ENCODE results near the gene TPST1.

Gene TPST1

DNA sequence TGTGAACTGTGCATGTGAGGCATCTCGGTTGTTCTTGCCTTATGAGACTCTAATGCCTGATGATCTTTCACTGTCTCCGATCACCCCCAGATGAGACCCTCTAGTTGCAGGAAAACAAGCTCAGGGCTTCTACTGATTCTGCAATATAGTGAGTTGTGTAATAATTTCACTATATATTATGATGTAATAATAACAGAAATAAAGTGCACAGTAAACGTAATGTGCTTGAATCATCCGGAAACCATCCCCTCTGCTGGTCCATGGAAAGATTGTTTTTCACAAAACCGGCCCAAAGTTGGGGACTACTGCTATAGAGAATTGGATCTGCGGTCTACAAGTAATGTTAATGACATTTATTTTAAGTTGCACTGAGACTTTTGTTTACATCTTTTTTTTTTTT is 126.7 kb downstream of the TPST1 start:
- no peak overlapping the region for H3K27ac ChIP-seq (ENCODE audit: low read length)

DNA sequence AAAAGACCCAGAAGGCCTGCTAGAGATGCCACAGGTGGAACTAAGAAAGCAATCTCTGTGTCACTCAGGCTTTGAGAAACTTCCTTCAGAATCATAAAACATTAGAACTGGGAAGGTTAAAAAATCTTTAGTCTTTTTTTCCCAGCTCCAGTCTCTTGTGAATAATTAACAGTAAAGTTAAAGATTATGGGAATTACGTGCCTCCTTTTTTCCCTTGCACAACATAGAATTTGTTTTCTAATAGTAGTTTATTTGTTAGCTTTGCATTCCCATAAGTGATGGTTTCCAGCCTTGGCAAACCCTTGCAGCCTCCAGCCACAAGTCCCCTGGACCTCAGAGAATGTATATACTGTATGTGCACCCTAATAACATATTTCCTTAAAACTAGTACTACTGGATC is 128.3 kb downstream of the TPST1 start:
- H3K79me2 ChIP-seq (ENCODE audit: insufficient read depth, low read length), result no peaks in the 10 kb centered on the region
- no peak overlapping the region for H2AFZ ChIP-seq (ENCODE audit: low read depth, low read length)
- H3K27ac ChIP-seq (ENCODE audit: low read length), result no peak overlapping the region
- H4K20me1 ChIP-seq (ENCODE audit: insufficient read depth, low read length), result no peaks in the 10 kb centered on the region
- H3K4me1 ChIP-seq (ENCODE audit: insufficient read depth, low read length), result no peaks in the 10 kb centered on the region
- H3K36me3 ChIP-seq (ENCODE audit: insufficient read depth, low read length), result no peaks in the 10 kb centered on the region
- no peak for DNase-seq
- no peak for ATAC-seq (ENCODE audit: insufficient read depth, low read depth)
- H3K9me3 ChIP-seq (ENCODE audit: insufficient read depth, low read length, severe bottlenecking), result peaks cover 8% of the 10 kb centered on the region
- H3K4me2 ChIP-seq (ENCODE audit: insufficient read depth, low read length), result no peak overlapping the region
- H3K9ac ChIP-seq (ENCODE audit: low read depth, low read length), result no peak overlapping the region
- H3K27me3 ChIP-seq (ENCODE audit: insufficient read depth, low read length, poor library complexity), result peaks cover 4% of the 10 kb centered on the region
- TF ChIP-seq, protein P1, sequence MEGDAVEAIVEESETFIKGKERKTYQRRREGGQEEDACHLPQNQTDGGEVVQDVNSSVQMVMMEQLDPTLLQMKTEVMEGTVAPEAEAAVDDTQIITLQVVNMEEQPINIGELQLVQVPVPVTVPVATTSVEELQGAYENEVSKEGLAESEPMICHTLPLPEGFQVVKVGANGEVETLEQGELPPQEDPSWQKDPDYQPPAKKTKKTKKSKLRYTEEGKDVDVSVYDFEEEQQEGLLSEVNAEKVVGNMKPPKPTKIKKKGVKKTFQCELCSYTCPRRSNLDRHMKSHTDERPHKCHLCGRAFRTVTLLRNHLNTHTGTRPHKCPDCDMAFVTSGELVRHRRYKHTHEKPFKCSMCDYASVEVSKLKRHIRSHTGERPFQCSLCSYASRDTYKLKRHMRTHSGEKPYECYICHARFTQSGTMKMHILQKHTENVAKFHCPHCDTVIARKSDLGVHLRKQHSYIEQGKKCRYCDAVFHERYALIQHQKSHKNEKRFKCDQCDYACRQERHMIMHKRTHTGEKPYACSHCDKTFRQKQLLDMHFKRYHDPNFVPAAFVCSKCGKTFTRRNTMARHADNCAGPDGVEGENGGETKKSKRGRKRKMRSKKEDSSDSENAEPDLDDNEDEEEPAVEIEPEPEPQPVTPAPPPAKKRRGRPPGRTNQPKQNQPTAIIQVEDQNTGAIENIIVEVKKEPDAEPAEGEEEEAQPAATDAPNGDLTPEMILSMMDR (IDR thresholded peaks at IDR 0.05; ENCODE audit: borderline replicate concordance, extremely low read depth, low read length, poor library complexity, severe bottlenecking), result no peak
- TF ChIP-seq EZH2 (IDR thresholded peaks at IDR 0.05; ENCODE audit: borderline replicate concordance, low read depth, low read length, severe bottlenecking), result no peak
- no peak overlapping the region for H3K4me3 ChIP-seq (ENCODE audit: low read depth in 1 of 2, low read length in 2 of 2)

More for the DNA sequence above, 126.7 kb downstream of the TPST1 start:
- TF ChIP-seq, protein P1 (IDR thresholded peaks at IDR 0.05; ENCODE audit: borderline replicate concordance, extremely low read depth, low read length, poor library complexity, severe bottlenecking), result no peak
- TF ChIP-seq EZH2 (IDR thresholded peaks at IDR 0.05; ENCODE audit: borderline replicate concordance, low read depth, low read length, severe bottlenecking), result no peak
- Histone ChIP-seq H2AFZ (ENCODE audit: low read depth, low read length) (no peak overlapping the region), H3K4me1 (ENCODE audit: insufficient read depth, low read length) (no peaks in the 10 kb centered on the region), H3K36me3 (ENCODE audit: insufficient read depth, low read length) (no peaks in the 10 kb centered on the region), H4K20me1 (ENCODE audit: insufficient read depth, low read length) (no peaks in the 10 kb centered on the region), H3K9me3 (ENCODE audit: insufficient read depth, low read length, severe bottlenecking) (peaks cover 6% of the 10 kb centered on the region), H3K9ac (ENCODE audit: low read depth, low read length) (no peak overlapping the region), H3K4me2 (ENCODE audit: insufficient read depth, low read length) (no peak overlapping the region), H3K79me2 (ENCODE audit: insufficient read depth, low read length) (no peaks in the 10 kb centered on the region), H3K4me3 (ENCODE audit: low read depth in 1 of 2, low read length in 2 of 2) (no peak overlapping the region), H3K27me3 (ENCODE audit: insufficient read depth, low read length, poor library complexity) (peaks cover 4% of the 10 kb centered on the region)
- ATAC-seq (ENCODE audit: insufficient read depth, low read depth) (no peak), DNase-seq (no peak)

DNA sequence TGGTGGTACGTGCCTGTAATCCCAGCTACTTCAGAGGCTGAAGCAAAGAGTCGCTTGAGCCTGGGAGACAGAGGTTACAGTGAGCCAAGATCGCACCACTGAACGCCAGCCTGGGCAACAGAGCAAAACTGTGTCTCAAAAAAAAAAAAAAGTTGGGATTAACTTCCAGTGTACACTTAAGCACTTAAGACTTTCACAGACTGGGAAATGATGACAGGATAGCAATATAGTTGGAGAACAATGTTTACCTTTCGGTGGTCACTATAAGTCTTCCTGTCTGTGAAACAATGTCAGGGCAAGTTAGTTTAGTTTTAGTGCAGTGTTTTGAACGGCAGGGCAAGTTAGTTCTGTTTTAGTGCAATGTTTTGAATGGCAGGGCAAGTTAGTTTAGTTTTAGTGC is 130.2 kb downstream of the TPST1 start:
- Histone ChIP-seq H4K20me1 (ENCODE audit: insufficient read depth, low read length) (no peaks in the 10 kb centered on the region), H3K4me1 (ENCODE audit: insufficient read depth, low read length) (no peaks in the 10 kb centered on the region), H3K27ac (ENCODE audit: low read length) (no peak overlapping the region), H3K4me2 (ENCODE audit: insufficient read depth, low read length) (no peak overlapping the region), H3K9me3 (ENCODE audit: insufficient read depth, low read length, severe bottlenecking) (peaks cover 8% of the 10 kb centered on the region), H3K4me3 (ENCODE audit: low read depth in 1 of 2, low read length in 2 of 2) (no peak overlapping the region), H3K9ac (ENCODE audit: low read depth, low read length) (no peak overlapping the region), H2AFZ (ENCODE audit: low read depth, low read length) (no peak overlapping the region), H3K36me3 (ENCODE audit: insufficient read depth, low read length) (no peaks in the 10 kb centered on the region), H3K79me2 (ENCODE audit: insufficient read depth, low read length) (no peaks in the 10 kb centered on the region), H3K27me3 (ENCODE audit: insufficient read depth, low read length, poor library complexity) (no peaks in the 10 kb centered on the region)
- TF ChIP-seq EZH2 (IDR thresholded peaks at IDR 0.05; ENCODE audit: borderline replicate concordance, low read depth, low read length, severe bottlenecking), result no peak
- TF ChIP-seq, protein P1 (IDR thresholded peaks at IDR 0.05; ENCODE audit: borderline replicate concordance, extremely low read depth, low read length, poor library complexity, severe bottlenecking), result no peak
- ATAC-seq (ENCODE audit: insufficient read depth, low read depth) (no peak), DNase-seq (no peak)

DNA sequence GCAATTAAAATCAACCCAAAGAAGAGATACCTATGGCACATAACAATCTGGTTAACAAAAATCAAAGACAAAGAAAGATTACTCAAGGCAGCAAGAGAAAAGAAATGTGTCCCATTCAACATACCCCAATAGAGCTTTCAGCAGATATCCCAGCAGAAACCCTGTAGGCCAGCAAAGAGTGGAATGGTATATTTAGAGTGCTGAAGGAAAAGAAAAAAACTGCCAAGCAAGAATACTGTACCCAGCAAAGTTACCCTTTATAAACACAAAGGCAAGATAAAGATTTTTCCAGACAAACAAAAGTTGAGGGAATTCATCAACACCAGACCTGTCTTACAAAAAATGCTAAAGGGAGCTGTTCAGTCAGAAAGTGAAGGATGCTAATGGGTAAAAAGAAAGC is 131.6 kb downstream of the TPST1 start:
- Histone ChIP-seq H3K9me3 (ENCODE audit: insufficient read depth, low read length, severe bottlenecking) (peaks cover 8% of the 10 kb centered on the region), H2AFZ (ENCODE audit: low read depth, low read length) (no peak overlapping the region), H3K4me3 (ENCODE audit: low read depth in 1 of 2, low read length in 2 of 2) (no peak overlapping the region), H3K4me2 (ENCODE audit: insufficient read depth, low read length) (no peak overlapping the region), H3K36me3 (ENCODE audit: insufficient read depth, low read length) (no peaks in the 10 kb centered on the region), H3K9ac (ENCODE audit: low read depth, low read length) (no peak overlapping the region), H3K4me1 (ENCODE audit: insufficient read depth, low read length) (no peaks in the 10 kb centered on the region), H3K27ac (ENCODE audit: low read length) (no peak overlapping the region), H4K20me1 (ENCODE audit: insufficient read depth, low read length) (no peaks in the 10 kb centered on the region), H3K79me2 (ENCODE audit: insufficient read depth, low read length) (no peaks in the 10 kb centered on the region), H3K27me3 (ENCODE audit: insufficient read depth, low read length, poor library complexity) (no peaks in the 10 kb centered on the region)
- TF ChIP-seq, protein P1 (IDR thresholded peaks at IDR 0.05; ENCODE audit: borderline replicate concordance, extremely low read depth, low read length, poor library complexity, severe bottlenecking), result no peak
- TF ChIP-seq EZH2 (IDR thresholded peaks at IDR 0.05; ENCODE audit: borderline replicate concordance, low read depth, low read length, severe bottlenecking), result no peak
- DNase-seq (no peak), ATAC-seq (ENCODE audit: insufficient read depth, low read depth) (no peak)
